Neutrophil (primary cell): ENCODE data around the gene MAPK10.
A peak's percentile ranks its signal among the peaks of the same experiment; 100 is the strongest.
"Not testable (repeated sequence)": the region's sequence is repeated elsewhere in the genome, so short reads cannot be mapped to it uniquely, and the experiment has no call there.

Experiments
- H3K27ac ChIP-seq: fragments of 200-600 bp; sonication (generic); 2 replicates; pipeline ENCODE4 v1.5.1; 2016; ENCODE audit warnings: mild to moderate bottlenecking, moderate library complexity
- H3K27me3 ChIP-seq: fragments of 200-600 bp; sonication (generic); 2 replicates; pipeline ENCODE4 v1.6.0; 2016; ENCODE audit warnings: mild to moderate bottlenecking
- H3K36me3 ChIP-seq: fragments of 200-600 bp; sonication (generic); 2 replicates; pipeline ENCODE4 v1.5.1; 2017
- H3K4me1 ChIP-seq, 2 experiments: fragments of 200-600 bp in 1 of 2; sonication (generic) in 1 of 2; 1 replicate in 1 of 2; 2 replicates in 1 of 2; pipeline versions ENCODE4 v1.5.1 to v1.6.1; 2013 to 2016; ENCODE audit warnings: low read depth in 1 of 2, low read length in 1 of 2, mild to moderate bottlenecking in 1 of 2, moderate library complexity in 1 of 2; ENCODE audit not compliant: control insufficient read depth in 1 of 2, insufficient read depth in 1 of 2
- H3K4me3 ChIP-seq, 2 experiments: fragments of 200-600 bp in 1 of 2; sonication (generic) in 1 of 2; 1 replicate in 1 of 2; 2 replicates in 1 of 2; pipeline ENCODE4 v1.5.1; 2013 to 2016; ENCODE audit warnings: low read depth in 1 of 2, low read length in 1 of 2, mild to moderate bottlenecking in 1 of 2, moderate library complexity in 1 of 2
- H3K9me3 ChIP-seq: fragments of 200-600 bp; sonication (generic); 2 replicates; pipeline ENCODE4 v1.5.1; 2016
- TF ChIP-seq, protein P1 (sequence below): fragments of 200-600 bp; sonication (generic); IDR thresholded peaks from 2 replicates; pipeline ENCODE4 v1.5.1; 2016; ENCODE audit warnings: antibody characterized with exemption

The MAPK10 gene

DNA sequence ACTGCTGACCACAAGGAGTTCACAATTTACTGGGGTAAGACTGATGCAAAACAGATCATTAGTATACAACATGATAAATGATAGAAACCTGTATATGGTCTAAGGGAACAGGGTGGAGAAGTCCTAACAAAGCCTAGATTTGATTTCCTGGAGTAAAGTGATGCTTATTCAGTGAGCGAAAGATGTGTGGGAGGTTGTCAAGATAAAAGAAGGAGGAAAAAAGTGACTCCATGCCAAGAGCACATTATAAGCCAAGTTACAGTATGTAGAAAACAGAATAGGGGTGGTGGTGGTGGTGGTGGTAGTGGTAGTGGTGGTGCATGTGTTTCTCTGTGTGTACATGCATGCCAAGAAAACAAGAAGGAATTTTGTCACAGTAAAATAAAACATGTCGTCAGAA, 325.2 kb downstream of the MAPK10 start:
- no peaks in the 10 kb centered on the region for H3K36me3 ChIP-seq
- TF ChIP-seq, protein P1, sequence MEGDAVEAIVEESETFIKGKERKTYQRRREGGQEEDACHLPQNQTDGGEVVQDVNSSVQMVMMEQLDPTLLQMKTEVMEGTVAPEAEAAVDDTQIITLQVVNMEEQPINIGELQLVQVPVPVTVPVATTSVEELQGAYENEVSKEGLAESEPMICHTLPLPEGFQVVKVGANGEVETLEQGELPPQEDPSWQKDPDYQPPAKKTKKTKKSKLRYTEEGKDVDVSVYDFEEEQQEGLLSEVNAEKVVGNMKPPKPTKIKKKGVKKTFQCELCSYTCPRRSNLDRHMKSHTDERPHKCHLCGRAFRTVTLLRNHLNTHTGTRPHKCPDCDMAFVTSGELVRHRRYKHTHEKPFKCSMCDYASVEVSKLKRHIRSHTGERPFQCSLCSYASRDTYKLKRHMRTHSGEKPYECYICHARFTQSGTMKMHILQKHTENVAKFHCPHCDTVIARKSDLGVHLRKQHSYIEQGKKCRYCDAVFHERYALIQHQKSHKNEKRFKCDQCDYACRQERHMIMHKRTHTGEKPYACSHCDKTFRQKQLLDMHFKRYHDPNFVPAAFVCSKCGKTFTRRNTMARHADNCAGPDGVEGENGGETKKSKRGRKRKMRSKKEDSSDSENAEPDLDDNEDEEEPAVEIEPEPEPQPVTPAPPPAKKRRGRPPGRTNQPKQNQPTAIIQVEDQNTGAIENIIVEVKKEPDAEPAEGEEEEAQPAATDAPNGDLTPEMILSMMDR, result no peak
- peaks cover 14 to 29% of the 10 kb centered on the region in 2 experiments for H3K4me1 ChIP-seq
- no peak overlapping the region for H3K4me3 ChIP-seq
- no peaks in the 10 kb centered on the region for H3K9me3 ChIP-seq
- no peaks in the 10 kb centered on the region for H3K27me3 ChIP-seq
- H3K27ac ChIP-seq, result no peak overlapping the region

GRCh38 chr4:86033171-86033570, 326.7 kb downstream of the MAPK10 start:
- H3K4me3 ChIP-seq, result peak overlapping the region in 1 of 2 experiments; percentile 1
- no peak overlapping the region for H3K27ac ChIP-seq
- no peaks in the 10 kb centered on the region for H3K36me3 ChIP-seq
- no peaks in the 10 kb centered on the region for H3K9me3 ChIP-seq
- TF ChIP-seq, protein P1, result no peak
- peaks cover 14 to 29% of the 10 kb centered on the region in 2 experiments for H3K4me1 ChIP-seq
- H3K27me3 ChIP-seq, result no peaks in the 10 kb centered on the region

DNA sequence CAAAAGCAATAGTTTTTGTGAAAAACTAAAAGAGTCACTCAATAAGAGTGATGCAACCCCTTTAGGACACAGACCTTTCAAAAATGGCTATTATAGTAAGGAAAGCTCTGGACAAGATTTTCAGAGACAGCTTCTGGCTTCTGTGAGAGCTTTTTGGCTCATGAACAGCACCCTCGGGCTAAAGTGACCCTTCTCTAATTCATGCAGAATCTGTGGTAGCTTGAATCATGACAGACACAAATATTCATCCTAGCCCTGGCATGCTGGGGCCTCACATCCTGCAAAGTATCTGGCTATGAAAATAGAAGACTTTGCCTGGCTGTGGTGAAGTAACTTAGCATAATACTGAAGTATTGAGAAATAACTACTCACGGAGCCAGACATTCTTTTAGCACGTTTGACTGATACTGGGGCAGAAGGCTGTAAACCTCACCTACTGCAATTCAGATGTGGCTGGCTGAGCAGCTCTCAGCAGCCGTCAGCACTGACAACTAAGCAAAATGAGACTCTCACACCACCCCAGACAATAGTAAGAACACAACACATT, 327.3 kb downstream of the MAPK10 start:
- Histone ChIP-seq H3K27ac (no peak overlapping the region), H3K9me3 (no peaks in the 10 kb centered on the region), H3K4me1 (peaks cover 14 to 29% of the 10 kb centered on the region in 2 experiments), H3K36me3 (no peaks in the 10 kb centered on the region), H3K4me3 (peak overlapping the region in 1 of 2 experiments; percentile 1), H3K27me3 (no peaks in the 10 kb centered on the region)
- TF ChIP-seq, protein P1, result no peak

DNA sequence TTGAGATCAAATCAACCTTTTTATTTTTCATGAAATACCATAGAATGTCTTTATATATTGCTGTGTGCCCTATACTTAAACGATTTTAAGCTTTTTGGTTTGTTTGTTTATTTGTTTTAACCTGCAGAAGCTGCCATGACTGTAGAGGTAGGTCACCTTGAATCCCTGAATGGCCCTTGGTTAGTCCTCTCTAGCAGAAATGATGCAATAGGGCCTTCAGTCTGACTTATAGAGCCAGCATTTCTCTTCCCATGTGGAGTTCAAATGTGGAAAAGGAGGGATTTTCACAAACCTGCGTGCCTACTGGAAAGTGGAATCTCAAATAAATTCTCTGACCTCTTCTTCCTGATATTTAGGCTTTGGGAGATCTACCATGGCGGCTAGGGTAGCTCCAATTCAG, 327.9 kb downstream of the MAPK10 start:
- peaks cover 14 to 29% of the 10 kb centered on the region in 2 experiments for H3K4me1 ChIP-seq
- H3K27ac ChIP-seq, result no peak overlapping the region
- TF ChIP-seq, protein P1, result no peak
- H3K27me3 ChIP-seq, result no peaks in the 10 kb centered on the region
- H3K9me3 ChIP-seq, result no peaks in the 10 kb centered on the region
- H3K4me3 ChIP-seq, result no peak overlapping the region
- H3K36me3 ChIP-seq, result no peaks in the 10 kb centered on the region

GRCh38 chr4:86026720-86027119, 333.1 kb downstream of the MAPK10 start:
- Histone ChIP-seq H3K27me3 (no peaks in the 10 kb centered on the region), H3K36me3 (no peaks in the 10 kb centered on the region), H3K4me1 (peaks cover 0 to 18% of the 10 kb centered on the region in 2 experiments), H3K4me3 (no peak overlapping the region), H3K27ac (no peak overlapping the region), H3K9me3 (no peaks in the 10 kb centered on the region)
- TF ChIP-seq, protein P1, result no peak

DNA sequence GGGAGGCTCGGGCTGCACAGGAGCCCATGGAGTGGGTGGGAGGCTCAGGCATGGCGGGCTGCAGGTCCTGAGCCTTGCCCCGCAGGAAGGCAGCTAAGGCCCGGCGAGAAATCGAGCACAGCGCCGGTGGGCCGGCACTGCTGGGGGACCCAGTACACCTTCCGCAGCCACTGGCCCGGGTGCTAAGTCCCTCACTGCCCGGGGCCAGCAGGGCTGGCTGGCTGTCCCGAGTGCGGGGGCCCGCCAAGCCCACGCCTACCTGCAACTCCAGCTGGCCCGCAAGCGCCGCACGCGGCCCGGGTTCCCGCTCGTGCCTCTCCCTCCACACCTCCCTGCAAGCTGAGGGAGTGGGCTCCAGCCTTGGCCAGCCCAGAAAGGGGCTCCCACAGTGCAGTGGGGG, 338.2 kb downstream of the MAPK10 start:
- H3K36me3 ChIP-seq, H3K9me3 ChIP-seq, H3K4me3 ChIP-seq, H3K27me3 ChIP-seq, H3K27ac ChIP-seq: not testable (repeated sequence)
- H3K4me1 ChIP-seq, result peaks cover 0 to 10% of the 10 kb centered on the region in 2 experiments
